Activated CD4-positive, CD25-positive, alpha-beta regulatory T cell treated with anti-CD3 and anti-CD28 coated beads, Interleukin-2, amount 50 U/mL, for 72 hours (primary cell): ENCODE data around the gene PRDX5.

Experiments
- DNase-seq: peaks from one replicate; pipeline ENCODE4 v3.0.0; 2021

Gene PRDX5

GRCh38 chr11:64349404-64349803 lies 31.5 kb downstream of the PRDX5 start:
- DNase-seq, result no peak

GRCh38 chr11:64351136-64351631 lies 33.3 kb downstream of the PRDX5 start:
- no peak for DNase-seq

- DNase-seq, result no peak
Measured at GRCh38 chr11:64352099-64352994, 34.4 kb downstream of the PRDX5 start.

GRCh38 chr11:64352995-64353714 lies 35.2 kb downstream of the PRDX5 start:
- DNase-seq, result no peak

GRCh38 chr11:64353715-64354506 lies 36.0 kb downstream of the PRDX5 start:
- no peak for DNase-seq

GRCh38 chr11:64355078-64355940 lies 37.4 kb downstream of the PRDX5 start:
- DNase-seq, result no peak

GRCh38 chr11:64356498-64357411 lies 38.8 kb downstream of the PRDX5 start:
- DNase-seq, result no peak

- no peak for DNase-seq
Measured at GRCh38 chr11:64357446-64357845, 39.5 kb downstream of the PRDX5 start.

- DNase-seq, result peak; percentile 67
Measured at GRCh38 chr11:64357904-64358535, 40.1 kb downstream of the PRDX5 start.

GRCh38 chr11:64358536-64358906 lies 40.6 kb downstream of the PRDX5 start:
- DNase-seq, result no peak

GRCh38 chr11:64358907-64359711 lies 41.2 kb downstream of the PRDX5 start, which contains the start of gene RPS6KA4:
RPS6KA4 (plus strand) TSS chr11:64359162; CDS start chr11:64359236, 74 bp downstream.
- peak; percentile 70 for DNase-seq

- no peak for DNase-seq
Measured at GRCh38 chr11:64359712-64360445, 42.0 kb downstream of the PRDX5 start.

- DNase-seq, result no peak
Measured at GRCh38 chr11:64360448-64360921, 42.6 kb downstream of the PRDX5 start.

GRCh38 chr11:64361659-64362058 lies 43.7 kb downstream of the PRDX5 start:
- DNase-seq, result no peak

GRCh38 chr11:64362339-64362738 lies 44.4 kb downstream of the PRDX5 start:
- DNase-seq, result no peak

- DNase-seq, result no peak
Measured at GRCh38 chr11:64364435-64364834, 46.5 kb downstream of the PRDX5 start.

- DNase-seq, result no peak
Measured at GRCh38 chr11:64364911-64365310, 47.0 kb downstream of the PRDX5 start.

GRCh38 chr11:64366751-64367150 lies 48.8 kb downstream of the PRDX5 start:
- no peak for DNase-seq
